Measurements from ENCODE around the gene SLC12A6. TPM values are rescaled to one million over a fixed set of nuclear protein-coding genes. Genes with fewer than 3 reads are reported as not detected.

The SLC12A6 gene
- total and polyA plus RNA-seq, 8 donors, result 1.4 to 63.6 (median 13.1) TPM

GRCh38 chr15:34373951-34374350 lies 36.4 kb upstream of the SLC12A6 start:
- intact Hi-C loops (cut with DNase I; ENCODE audit: low total_unique reads), result no loop called here
- 71 to 98% (median 87%) methylated on average over 5 to 8 of the region's 8 CpGs for WGBS, 5 donors
- no peak overlapping the region for H3K4me3 ChIP-seq

GRCh38 chr15:34370643-34371042 lies 33.1 kb upstream of the SLC12A6 start:
- WGBS, 5 donors, result 48 to 63% (median 54%) methylated on average over 2 of the region's 2 CpGs
- TF ChIP-seq EP300 (IDR thresholded peaks at IDR 0.05) (no peak), POLR2A (IDR thresholded peaks at IDR 0.05) (no peak)
- Histone ChIP-seq H3K27ac (no peak overlapping the region), H3K36me3 (no peaks in the 10 kb centered on the region), H3K4me1 (peaks cover 11 to 26% (median 24%) of the 10 kb centered on the region in 4 donors), H3K4me3 (no peak overlapping the region), H3K27me3 (no peaks in the 10 kb centered on the region), H3K9me3 (no peaks in the 10 kb centered on the region)
- DNase-seq, result no peak
- intact Hi-C loops (cut with DNase I; ENCODE audit: low total_unique reads), result no loop called here

More at GRCh38 chr15:34373951-34374350, 36.4 kb upstream of the SLC12A6 start:
- H3K27me3 ChIP-seq, result no peaks in the 10 kb centered on the region
- TF ChIP-seq CTCF (IDR thresholded peaks at IDR 0.05), result no peak
- TF ChIP-seq POLR2A (IDR thresholded peaks at IDR 0.05), result no peak
- no peak for TF ChIP-seq POLR2AphosphoS5 (IDR thresholded peaks at IDR 0.05)
- TF ChIP-seq EP300 (IDR thresholded peaks at IDR 0.05), result no peak
- H3K9me3 ChIP-seq, result no peaks in the 10 kb centered on the region
- H3K36me3 ChIP-seq, result no peaks in the 10 kb centered on the region
- peaks cover 0 to under 1% (median 0%) of the 10 kb centered on the region in 4 donors for H3K4me1 ChIP-seq
- H3K27ac ChIP-seq, result no peak overlapping the region
- DNase-seq, result no peak

GRCh38 chr15:34370129-34370528 lies 32.5 kb upstream of the SLC12A6 start:
- intact Hi-C loops (cut with DNase I; ENCODE audit: low total_unique reads), result no loop called here
- H3K36me3 ChIP-seq, result no peaks in the 10 kb centered on the region
- no peak for DNase-seq
- no peak for TF ChIP-seq EP300 (IDR thresholded peaks at IDR 0.05)
- TF ChIP-seq POLR2AphosphoS5 (IDR thresholded peaks at IDR 0.05), result no peak
- TF ChIP-seq CTCF (IDR thresholded peaks at IDR 0.05), result no peak
- no peak for TF ChIP-seq POLR2A (IDR thresholded peaks at IDR 0.05)
- H3K27ac ChIP-seq, result no peak overlapping the region
- H3K27me3 ChIP-seq, result no peaks in the 10 kb centered on the region
- WGBS, 5 donors, result 59 to 72% (median 70%) methylated on average over 2 of the region's 2 CpGs
- no peaks in the 10 kb centered on the region for H3K9me3 ChIP-seq
- H3K4me1 ChIP-seq, result peaks cover 16 to 31% (median 29%) of the 10 kb centered on the region in 4 donors
- H3K4me3 ChIP-seq, result no peak overlapping the region

- TF ChIP-seq CTCF (IDR thresholded peaks at IDR 0.05) (peak in 5 of 7 experiments; percentile 88 to 96 (median 94)), POLR2AphosphoS5 (IDR thresholded peaks at IDR 0.05) (peak in 2 of 3 donors; percentile 60 to 62), EP300 (IDR thresholded peaks at IDR 0.05) (no peak)
- Histone ChIP-seq H3K4me3 (peak within 1 kb of the TSS; percentile 83 to 98 (median 96)), H3K27ac (peak within 1 kb of the TSS; percentile 98 to 100 (median 99)), H3K36me3 (peaks cover 0 to 18% (median 16%) of the 10 kb centered on the region in 4 donors), H3K9me3 (no peaks in the 10 kb centered on the region), H3K4me1 (peaks cover 18 to 50% (median 34%) of the 10 kb centered on the region in 4 donors), H3K27me3 (no peaks in the 10 kb centered on the region)
- intact Hi-C loops (cut with DNase I; ENCODE audit: low total_unique reads), result loop anchor here (10.0 kb wide), 1 partner anchor 123 kb away; no protein-coding TSS in a partner anchor
- DNase-seq, result peak; percentile 92 to 97
- 0 to 1% (median 1%) methylated on average over 6 to 73 of the region's 80 CpGs for WGBS, 5 donors
Observed at GRCh38 chr15:34367101-34368081, 29.8 kb upstream of the SLC12A6 start, which contains the start of gene LPCAT4. Gene LPCAT4 (minus strand): TSS chr15:34367196. CDS start chr15:34367100, 96 bp downstream.

Measured in stomach (tissue), 9 donors.